Peyer's patch (tissue), 4 donors: Measurements from ENCODE around the gene RAB2B.

Source experiments
- CTCF ChIP-seq, 6 experiments: fragments of 450-650 bp in 4 of 6; fragments of 200-600 bp in 2 of 6; sonication (generic) in 1 of 6; IDR thresholded peaks; one replicate each; pipeline ENCODE4 v1.5.1; 2017 to 2019; ENCODE audit warnings: antibody characterized with exemption in 6 of 6, mild to moderate bottlenecking in 3 of 6, moderate library complexity in 1 of 6
- POLR2A ChIP-seq, 2 donors: fragments of 450-650 bp; IDR thresholded peaks; one replicate each; pipeline ENCODE4 v1.5.1; 2017; ENCODE audit warnings: antibody characterized with exemption in 2 of 2, mild to moderate bottlenecking in 2 of 2, moderate library complexity in 2 of 2

- no peak for TF ChIP-seq CTCF (IDR thresholded peaks at IDR 0.05)
- no peak for TF ChIP-seq POLR2A (IDR thresholded peaks at IDR 0.05)
These were observed 49.4 kb upstream of the RAB2B start, which contains the start of gene SALL2 for GRCh38 chr14:21525962-21526671.
